Fibroblast of villous mesenchyme (primary cell): ENCODE measurements around the gene CNTN4. TPM values are rescaled to one million over a fixed set of nuclear protein-coding genes. Genes with fewer than 3 reads are reported as not detected.

Experiments
- DNase-seq: peaks from one replicate; pipeline ENCODE4 v3.0.0-alpha.2; 2010; ENCODE audit warnings: low read depth
- H3K4me3 ChIP-seq: 2 replicates; pipeline ENCODE4 v1.5.1; 2011; ENCODE audit warnings: low read depth, mild to moderate bottlenecking, low read length
- CTCF ChIP-seq: IDR thresholded peaks from 2 replicates; pipeline ENCODE4 v1.5.1; 2012; ENCODE audit warnings: low read depth, mild to moderate bottlenecking, low read length; ENCODE audit not compliant: insufficient read depth
- total RNA-seq: library from RNA; depleted of rRNA; stranded (reverse); fragments of >200 nt; gene quantifications from 2 replicates; pipeline ENCODE4 v1.2.3, GENCODE V29; 2012

CNTN4 gene
- total RNA-seq, 1 donor, result 6.9 TPM

GRCh38 chr3:2880218-2880756 lies 781.6 kb downstream of the CNTN4 start:
- no peak overlapping the region for H3K4me3 ChIP-seq
- TF ChIP-seq CTCF, result no peak
- DNase-seq, result no peak

GRCh38 chr3:2883283-2883682 lies 784.6 kb downstream of the CNTN4 start:
- no peak overlapping the region for H3K4me3 ChIP-seq
- TF ChIP-seq CTCF, result no peak
- DNase-seq, result no peak

- no peak overlapping the region for H3K4me3 ChIP-seq
- no peak for TF ChIP-seq CTCF
- DNase-seq, result no peak
These were observed 789.9 kb downstream of the CNTN4 start for GRCh38 chr3:2888592-2888991.

- TF ChIP-seq CTCF, result no peak
- H3K4me3 ChIP-seq, result no peak overlapping the region
- no peak for DNase-seq
These were observed 791.1 kb downstream of the CNTN4 start for GRCh38 chr3:2889736-2890135.

- no peak overlapping the region for H3K4me3 ChIP-seq
- no peak for DNase-seq
- no peak for TF ChIP-seq CTCF
These were observed 797.8 kb downstream of the CNTN4 start for GRCh38 chr3:2896308-2896939.

- H3K4me3 ChIP-seq, result no peak overlapping the region
- no peak for DNase-seq
- TF ChIP-seq CTCF, result no peak
These were observed 799.2 kb downstream of the CNTN4 start for GRCh38 chr3:2897821-2898220.
